GM18861 (cell line): ENCODE results near the gene MDM1.

Experiments
- ATAC-seq: cut with Tn5 transposase; IDR thresholded peaks from one replicate; pipeline ENCODE4 v1.9.1; 2021; ENCODE audit not compliant: unreplicated experiment

MDM1 gene

DNA sequence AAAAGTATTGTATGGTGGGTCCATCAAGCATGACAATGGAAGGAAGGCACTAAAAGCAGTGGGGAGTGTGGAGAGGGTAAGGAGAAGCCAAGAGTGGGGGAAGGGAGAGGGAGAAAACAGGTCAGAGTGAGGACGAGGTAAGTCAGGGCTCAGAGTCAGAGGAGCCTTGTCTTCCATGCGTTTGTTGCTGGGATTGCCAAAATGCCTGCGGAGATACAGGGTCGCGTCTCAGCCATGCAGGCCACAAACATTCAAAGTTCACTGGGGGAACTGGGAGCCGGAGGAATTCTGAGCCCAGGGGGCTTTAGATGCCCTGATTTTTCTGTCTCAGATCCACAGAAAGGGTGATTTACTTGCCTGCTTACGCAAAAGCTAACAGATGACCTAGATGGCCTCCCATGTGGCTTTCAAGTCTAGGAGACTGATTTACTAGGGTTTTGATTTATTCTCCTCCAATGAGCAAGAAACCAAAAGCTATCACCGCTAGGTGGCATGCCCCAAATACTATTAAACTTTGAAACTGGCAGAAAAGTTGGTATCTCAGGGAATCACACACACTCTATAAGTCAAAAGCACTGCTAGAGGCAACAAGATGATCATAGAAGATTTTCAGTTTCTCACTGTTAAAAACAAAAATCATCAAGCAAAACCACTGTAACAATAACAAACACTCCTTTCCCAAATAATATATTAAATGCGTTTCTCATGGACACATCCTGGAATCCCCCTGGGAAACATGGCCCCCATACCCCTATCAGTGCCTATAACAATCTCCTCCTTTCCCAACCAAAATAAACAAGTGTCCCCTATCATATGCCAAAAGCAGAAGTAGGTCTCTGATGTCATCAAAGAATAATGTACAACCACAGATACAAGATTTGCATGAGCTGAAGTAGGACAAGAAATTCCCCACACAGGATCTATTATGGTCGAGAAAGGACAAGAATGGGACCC, 26.6 kb upstream of the MDM1 start:
- peak; percentile 73 for ATAC-seq

- ATAC-seq: no peak
Measured at GRCh38 chr12:68356986-68357385, 24.8 kb upstream of the MDM1 start.

GRCh38 chr12:68356060-68356695, 24.0 kb upstream of the MDM1 start:
- ATAC-seq: no peak

GRCh38 chr12:68354977-68355541, 22.9 kb upstream of the MDM1 start:
- ATAC-seq: no peak

- ATAC-seq: no peak
Measured at GRCh38 chr12:68352067-68352466, 19.9 kb upstream of the MDM1 start.

DNA sequence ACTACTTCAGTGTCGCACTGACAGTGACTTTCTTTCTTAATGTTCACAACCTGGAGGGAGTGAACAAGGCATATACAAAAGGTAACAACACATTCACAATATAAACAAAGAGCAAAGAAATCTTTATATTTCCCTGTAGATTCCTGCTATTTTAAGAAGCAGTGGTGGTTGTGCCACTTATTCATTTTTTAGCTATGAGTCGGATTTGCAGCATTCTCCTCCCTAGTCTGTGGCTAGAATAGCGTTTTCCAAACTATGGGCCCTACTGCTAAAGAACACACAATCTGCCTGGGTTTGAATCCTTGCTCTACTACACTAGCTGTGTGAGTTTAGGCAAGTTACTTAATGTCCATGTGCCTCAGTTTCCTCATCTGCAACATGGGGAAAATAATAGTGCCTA, 18.6 kb upstream of the MDM1 start:
- ATAC-seq: no peak

DNA sequence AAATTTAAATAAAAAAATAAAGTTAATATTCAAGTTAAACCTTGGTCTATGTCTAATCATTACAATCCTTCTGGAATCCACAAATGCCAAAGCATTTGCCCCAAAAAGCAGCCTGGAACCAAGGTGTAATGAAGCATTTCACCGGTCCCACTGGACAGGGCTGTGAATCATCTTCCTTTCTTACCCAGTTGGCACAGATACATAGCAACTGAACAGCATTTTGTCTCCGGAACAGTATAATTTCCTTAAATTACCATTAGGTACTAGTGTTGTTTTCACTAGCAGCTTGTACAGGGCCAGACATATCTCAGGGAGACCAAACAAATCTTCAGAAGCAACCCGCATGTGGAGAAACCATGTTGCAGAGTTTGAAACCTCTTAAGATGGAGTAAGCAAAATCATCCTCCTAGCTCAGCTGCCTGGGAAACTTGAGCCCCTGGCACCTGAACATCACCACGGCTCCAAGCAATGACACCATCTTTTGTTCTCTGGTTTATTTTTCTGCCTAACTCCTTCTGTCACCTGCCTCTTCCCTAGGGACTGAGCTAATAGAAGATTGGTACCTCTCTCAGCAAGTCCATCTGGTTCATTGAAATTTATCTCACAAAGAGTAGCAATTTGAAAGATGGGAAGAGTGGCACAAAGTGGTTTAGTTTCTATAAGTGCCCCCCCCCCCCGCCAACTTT, 17.9 kb upstream of the MDM1 start:
- no peak for ATAC-seq

DNA sequence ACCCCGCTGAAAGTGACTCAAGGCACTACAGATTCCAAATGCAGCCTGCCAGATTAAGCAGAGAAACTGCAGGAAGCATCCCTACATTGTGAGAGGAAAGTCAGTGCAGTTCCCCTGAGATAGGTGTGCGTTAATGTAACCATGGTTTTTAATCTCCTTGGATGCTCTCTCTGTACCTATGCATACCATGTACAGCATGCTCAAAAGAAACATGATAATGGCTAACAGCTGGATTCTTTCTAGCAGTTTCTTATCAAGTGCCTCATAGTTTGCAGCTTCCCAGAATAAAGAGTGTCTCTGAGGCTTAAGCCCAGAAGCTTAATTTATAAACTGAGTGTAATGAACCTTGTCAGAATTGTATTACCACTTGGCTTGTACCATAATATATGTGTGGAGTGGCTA, 17.1 kb upstream of the MDM1 start:
- ATAC-seq: no peak

DNA sequence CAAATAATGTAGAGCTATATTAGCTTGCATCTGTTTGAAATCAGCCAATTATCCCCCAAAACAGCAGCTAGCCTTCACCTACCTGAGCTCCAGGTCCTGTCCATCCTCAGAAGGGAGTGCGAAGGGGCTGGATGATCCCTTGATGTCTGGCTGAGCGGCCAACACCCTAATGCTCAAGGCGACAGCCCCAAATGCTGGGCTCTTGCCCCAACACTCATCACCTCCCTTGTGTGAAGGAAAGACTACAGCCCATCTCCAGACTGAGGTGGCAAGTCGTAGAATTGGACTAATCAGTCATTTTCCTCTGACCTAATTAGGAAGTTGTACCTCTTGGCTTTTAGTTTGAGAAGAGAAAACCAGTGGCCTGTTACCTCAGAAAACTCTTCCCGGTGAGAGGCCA, 16.3 kb upstream of the MDM1 start:
- ATAC-seq: no peak

- no peak for ATAC-seq
Measured at GRCh38 chr12:68345763-68346162, 13.6 kb upstream of the MDM1 start.

GRCh38 chr12:68344126-68344525, 12.0 kb upstream of the MDM1 start:
- no peak for ATAC-seq

GRCh38 chr12:68342966-68343365, 10.8 kb upstream of the MDM1 start:
- ATAC-seq: no peak

DNA sequence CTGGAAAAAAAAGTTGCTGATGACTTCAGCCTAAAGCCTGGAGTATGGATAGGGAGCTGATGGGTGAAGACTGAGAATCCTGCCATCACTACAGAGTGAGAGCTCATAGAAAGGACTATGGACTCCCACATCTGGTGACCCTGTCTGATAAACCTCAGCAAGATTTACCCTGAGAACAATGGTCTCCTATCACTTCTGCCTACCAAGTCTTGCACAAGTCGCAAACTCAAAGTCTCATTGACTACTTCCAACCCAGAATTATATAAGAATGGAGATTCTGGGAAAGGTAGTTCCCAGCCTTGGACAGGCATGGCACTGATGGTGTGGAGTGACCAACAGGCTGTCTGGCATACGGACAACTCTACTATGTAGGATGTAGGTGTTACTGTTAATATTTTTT, 9.7 kb upstream of the MDM1 start:
- no peak for ATAC-seq

GRCh38 chr12:68340404-68341270, 8.5 kb upstream of the MDM1 start:
- no peak for ATAC-seq

DNA sequence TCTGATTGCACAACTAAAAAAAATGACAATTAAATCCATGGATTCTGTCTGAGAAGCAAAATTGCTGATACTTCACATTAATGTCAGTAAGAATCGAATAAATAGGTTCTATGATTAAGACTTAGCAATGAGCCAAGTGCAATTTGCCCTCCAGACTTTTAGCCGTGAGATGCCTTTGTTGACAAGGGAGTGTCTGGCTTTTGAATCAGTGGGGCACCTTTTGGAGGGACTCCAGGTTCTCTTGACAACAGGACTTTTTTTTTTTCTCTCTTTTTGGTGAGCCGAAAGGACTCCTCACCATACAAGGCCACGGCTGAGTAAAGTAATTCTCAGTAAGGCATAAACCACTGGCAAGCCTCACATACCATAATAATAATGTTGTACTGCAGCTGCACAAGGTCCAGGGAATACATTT, 4.7 kb upstream of the MDM1 start:
- no peak for ATAC-seq

DNA sequence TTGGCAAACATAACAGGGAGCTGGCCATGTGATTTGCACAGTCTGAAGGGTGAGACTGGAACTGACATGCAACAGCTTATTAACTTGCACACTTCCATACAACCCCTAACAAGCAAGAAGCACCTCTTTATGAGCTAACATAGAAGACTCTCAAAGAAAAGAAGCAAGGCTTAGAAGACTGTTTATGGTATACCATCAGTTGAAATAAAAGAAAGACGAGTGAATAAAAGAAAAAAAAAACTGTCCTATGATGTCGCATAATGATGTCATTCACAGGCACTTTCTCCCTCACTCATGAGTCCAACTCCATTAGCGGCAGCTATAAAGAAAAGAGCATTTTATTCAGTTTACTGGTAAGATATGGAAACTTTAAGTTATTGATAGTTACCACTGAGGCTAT, 3.3 kb upstream of the MDM1 start:
- ATAC-seq: no peak

GRCh38 chr12:68334132-68334531, 2.0 kb upstream of the MDM1 start:
- no peak for ATAC-seq

- ATAC-seq: no peak
Measured at GRCh38 chr12:68332728-68333630, 817 bp upstream of the MDM1 start.

- ATAC-seq: no peak
Measured at GRCh38 chr12:68331500-68331868, 678 bp downstream of the MDM1 start.

- ATAC-seq: no peak
Measured at GRCh38 chr12:68327896-68328295, 4.3 kb downstream of the MDM1 start.
